BJ (cell line): ENCODE data around the gene OR4C6. TPM values are rescaled to one million over a fixed set of nuclear protein-coding genes. Genes with fewer than 3 reads are reported as not detected.
A peak's percentile ranks its signal among the peaks of the same experiment; 100 is the strongest.

Source experiments
- CTCF ChIA-PET: fragments of 350-600 bp; formaldehyde crosslinking; extraction: SDS; loops from one replicate; lab custom pipeline; 2021; ENCODE audit warnings: antibody characterized with exemption, inconsistent platforms; lab: Yijun Ruan, JAX
- POLR2A ChIA-PET: fragments of 300-600 bp; sonication (Branson Sonifier 250); formaldehyde crosslinking; extraction: SDS; loops from one replicate; lab custom pipeline; 2021; ENCODE audit warnings: antibody characterized with exemption; lab: Charles Lee
- DNase-seq: peaks from one replicate; pipeline ENCODE4 v3.0.0-alpha.2; 2011; ENCODE audit warnings: low read depth
- H3K27me3 ChIP-seq: 2 replicates; pipeline ENCODE4 v1.6.0; 2011; ENCODE audit warnings: low read length; ENCODE audit not compliant: control insufficient read depth, insufficient read depth
- H3K36me3 ChIP-seq: 2 replicates; pipeline ENCODE4 v1.5.1; 2011; ENCODE audit warnings: low read length; ENCODE audit not compliant: control insufficient read depth, insufficient read depth
- H3K4me3 ChIP-seq: 2 replicates; pipeline ENCODE4 v1.5.1; 2011; ENCODE audit warnings: low read depth, mild to moderate bottlenecking, control low read depth, low read length
- CTCF ChIP-seq: IDR thresholded peaks from 2 replicates; pipeline ENCODE4 v1.5.1; 2011; ENCODE audit warnings: low read depth, mild to moderate bottlenecking, control low read depth, inconsistent platforms, low read length, moderate library complexity; ENCODE audit not compliant: insufficient read depth
- polyA plus RNA-seq: library from polyadenylated mRNA; depleted of rRNA; stranded (reverse); fragments of >200 nt; gene quantifications from 2 replicates; pipeline ENCODE4 v1.2.3, GENCODE V29; 2011; rRNA removed

The OR4C6 gene
- polyA plus RNA-seq, 1 experiment = not detected

GRCh38 chr11:55697817-55698216 lies 35.8 kb downstream of the OR4C6 start:
- DNase-seq = no peak
- Histone ChIP-seq H3K4me3 (no peak overlapping the region), H3K36me3 (no peaks in the 10 kb centered on the region), H3K27me3 (no peaks in the 10 kb centered on the region)
- CTCF ChIA-PET = interaction anchor here (1.0 kb wide), 1 partner anchor 9 kb away, joined by 3 read pairs; no protein-coding TSS in a partner anchor
- TF ChIP-seq CTCF = no peak
- POLR2A ChIA-PET = no interaction called here

GRCh38 chr11:55701429-55701828 lies 39.4 kb downstream of the OR4C6 start:
- Histone ChIP-seq H3K36me3 (no peaks in the 10 kb centered on the region), H3K27me3 (no peaks in the 10 kb centered on the region), H3K4me3 (no peak overlapping the region)
- ChIA-PET POLR2A (no interaction called here), CTCF (no interaction called here)
- TF ChIP-seq CTCF = no peak
- DNase-seq = no peak

GRCh38 chr11:55707029-55707428 lies 45.0 kb downstream of the OR4C6 start:
- Histone ChIP-seq H3K27me3 (no peaks in the 10 kb centered on the region), H3K4me3 (no peak overlapping the region), H3K36me3 (no peaks in the 10 kb centered on the region)
- TF ChIP-seq CTCF = peak; percentile 61
- ChIA-PET POLR2A (no interaction called here), CTCF (interaction anchor here (0.8 kb wide), 1 partner anchor 9 kb away, joined by 3 read pairs; no protein-coding TSS in a partner anchor)
- DNase-seq = no peak

GRCh38 chr11:55714982-55715888 lies 53.2 kb downstream of the OR4C6 start:
- no peak for TF ChIP-seq CTCF
- Histone ChIP-seq H3K36me3 (no peaks in the 10 kb centered on the region), H3K27me3 (no peaks in the 10 kb centered on the region), H3K4me3 (no peak overlapping the region)
- ChIA-PET CTCF (no interaction called here), POLR2A (no interaction called here)
- DNase-seq = no peak

Other genes with a start within 250 kb of the OR4C6 start
- not detected in 2 replicates for gene OR4C15, start 107.7 kb upstream of the OR4C6 start, polyA plus RNA-seq
- not detected in 2 replicates for gene OR4C16, start 90.1 kb upstream of the OR4C6 start, polyA plus RNA-seq
- not detected in 2 replicates for gene OR4C11, start 54.6 kb upstream of the OR4C6 start, polyA plus RNA-seq
- not detected in 2 replicates for gene OR4P4, start 27.1 kb upstream of the OR4C6 start, polyA plus RNA-seq
- not detected in 2 replicates for gene OR4S2, start 13.9 kb upstream of the OR4C6 start, polyA plus RNA-seq
- gene OR5D13, start 111.2 kb downstream of the OR4C6 start, polyA plus RNA-seq = not detected in 2 replicates
- not detected in 2 replicates for gene OR5D14, start 133.4 kb downstream of the OR4C6 start, polyA plus RNA-seq
- gene OR5L1, start 149.2 kb downstream of the OR4C6 start, polyA plus RNA-seq = not detected in 2 replicates
- not detected in 2 replicates for gene OR5D18, start 157.4 kb downstream of the OR4C6 start, polyA plus RNA-seq
- not detected in 2 replicates for gene OR5L2, start 165.0 kb downstream of the OR4C6 start, polyA plus RNA-seq
- gene OR5D16, start 176.6 kb downstream of the OR4C6 start, polyA plus RNA-seq = not detected in 2 replicates
- not detected in 2 replicates for gene TRIM51, start 221.1 kb downstream of the OR4C6 start, polyA plus RNA-seq